Esophagus (tissue), 2 donors: ENCODE results near the gene PITX1. TPM values are rescaled to one million over a fixed set of nuclear protein-coding genes. Genes with fewer than 3 reads are reported as not detected.

Experiments used
- H3K27ac ChIP-seq, 2 donors: one replicate each; pipeline ENCODE4 v1.5.1; 2013; ENCODE audit warnings: low read depth in 2 of 2, mild to moderate bottlenecking in 2 of 2, inconsistent platforms in 1 of 2, low read length in 1 of 2, moderate library complexity in 1 of 2
- H3K27me3 ChIP-seq, 2 donors: one replicate each; pipeline ENCODE4 v1.6.1; 2013; ENCODE audit warnings: low read length in 2 of 2, control low read depth in 1 of 2, mild to moderate bottlenecking in 1 of 2; ENCODE audit not compliant: insufficient read depth in 2 of 2, control insufficient read depth in 1 of 2
- H3K36me3 ChIP-seq, 2 donors: one replicate each; pipeline ENCODE4 v1.6.1; 2013; ENCODE audit warnings: low read length in 1 of 2; ENCODE audit not compliant: control insufficient read depth in 2 of 2, insufficient read depth in 2 of 2
- H3K4me1 ChIP-seq, 2 donors: one replicate each; pipeline ENCODE4 v1.6.1; 2013; ENCODE audit warnings: low read length in 1 of 2; ENCODE audit not compliant: control insufficient read depth in 2 of 2, insufficient read depth in 2 of 2
- H3K4me3 ChIP-seq, 2 donors: one replicate each; pipeline ENCODE4 v1.5.1; 2013; ENCODE audit warnings: low read length in 2 of 2, mild to moderate bottlenecking in 2 of 2, low read depth in 1 of 2, moderate library complexity in 1 of 2
- H3K9me3 ChIP-seq, 2 donors: one replicate each; pipeline ENCODE4 v1.6.1; 2013; ENCODE audit warnings: mild to moderate bottlenecking in 2 of 2, low read depth in 1 of 2, low read length in 1 of 2, moderate library complexity in 1 of 2; ENCODE audit not compliant: control insufficient read depth in 2 of 2, insufficient read depth in 1 of 2
- WGBS, 2 donors: extraction: QIAGEN DNeasy Blood & Tissue Kit; methylation state at CpG; one replicate each; pipeline ENCODE4 v1.1.7; 2013; 5-methylcytosine and 5-hydroxymethylcytosine counted together
- polyA plus RNA-seq, 2 donors: library from polyadenylated mRNA; stranded (reverse); fragments of 200-250 nt; gene quantifications; one replicate each; pipeline ENCODE4 v1.2.3, GENCODE V29; 2013
- donor health status: healthy with polysubstance abuse.
- donor health status: Bipolar disorder and iron deficiency.

Gene PITX1
- polyA plus RNA-seq, 2 donors, result 485 to 519 TPM

GRCh38 chr5:135072387-135073281 is 38.6 kb upstream of the PITX1 start:
- H3K27ac ChIP-seq, result peak overlapping the region; percentile 91 to 95
- H3K4me1 ChIP-seq, result peaks cover 8 to 23% of the 10 kb centered on the region in 2 donors
- H3K27me3 ChIP-seq, result no peaks in the 10 kb centered on the region
- WGBS, 2 donors, result 34 to 54% methylated on average over 13 of the region's 13 CpGs
- H3K4me3 ChIP-seq, result no peak overlapping the region
- H3K9me3 ChIP-seq, result no peaks in the 10 kb centered on the region
- H3K36me3 ChIP-seq, result no peaks in the 10 kb centered on the region

GRCh38 chr5:135071311-135071710 is 37.3 kb upstream of the PITX1 start:
- H3K4me3 ChIP-seq, result no peak overlapping the region
- H3K9me3 ChIP-seq, result no peaks in the 10 kb centered on the region
- no peak overlapping the region for H3K27ac ChIP-seq
- H3K36me3 ChIP-seq, result no peaks in the 10 kb centered on the region
- no peaks in the 10 kb centered on the region for H3K27me3 ChIP-seq
- whole genome bisulfite sequencing, 2 donors, result 84 to 86% methylated on average over 6 of the region's 6 CpGs
- H3K4me1 ChIP-seq, result peaks cover 6 to 17% of the 10 kb centered on the region in 2 donors

- Histone ChIP-seq H3K4me3 (no peak overlapping the region), H3K27me3 (no peaks in the 10 kb centered on the region), H3K36me3 (no peaks in the 10 kb centered on the region), H3K27ac (no peak overlapping the region), H3K9me3 (no peaks in the 10 kb centered on the region), H3K4me1 (peaks cover 3 to 17% of the 10 kb centered on the region in 2 donors)
- WGBS, 2 donors, result 76 to 84% methylated on average over 19 of the region's 19 CpGs
Measured at GRCh38 chr5:135069895-135070657, 36.0 kb upstream of the PITX1 start.

GRCh38 chr5:135069016-135069770 is 35.2 kb upstream of the PITX1 start:
- Histone ChIP-seq H3K27me3 (no peaks in the 10 kb centered on the region), H3K27ac (no peak overlapping the region), H3K4me3 (no peak overlapping the region), H3K4me1 (peaks cover 3 to 17% of the 10 kb centered on the region in 2 donors), H3K36me3 (no peaks in the 10 kb centered on the region), H3K9me3 (no peaks in the 10 kb centered on the region)
- 84 to 87% methylated on average over 15 of the region's 15 CpGs for WGBS, 2 donors

GRCh38 chr5:135067587-135067986 is 33.6 kb upstream of the PITX1 start:
- Histone ChIP-seq H3K27ac (no peak overlapping the region), H3K36me3 (no peaks in the 10 kb centered on the region), H3K9me3 (no peaks in the 10 kb centered on the region), H3K27me3 (no peaks in the 10 kb centered on the region), H3K4me1 (peaks cover 0 to 14% of the 10 kb centered on the region in 2 donors), H3K4me3 (no peak overlapping the region)
- WGBS, 2 donors, result 68 to 76% methylated on average over 9 of the region's 9 CpGs

GRCh38 chr5:135066781-135067180 is 32.8 kb upstream of the PITX1 start:
- WGBS, 2 donors, result 75 to 89% methylated on average over 5 of the region's 5 CpGs
- H3K9me3 ChIP-seq, result no peaks in the 10 kb centered on the region
- H3K36me3 ChIP-seq, result no peaks in the 10 kb centered on the region
- H3K4me1 ChIP-seq, result peaks cover 0 to 6% of the 10 kb centered on the region in 2 donors
- H3K4me3 ChIP-seq, result no peak overlapping the region
- H3K27me3 ChIP-seq, result no peaks in the 10 kb centered on the region
- H3K27ac ChIP-seq, result no peak overlapping the region

GRCh38 chr5:135065306-135066265 is 31.6 kb upstream of the PITX1 start:
- H3K27me3 ChIP-seq, result no peaks in the 10 kb centered on the region

GRCh38 chr5:135064235-135064570 is 30.2 kb upstream of the PITX1 start:
- Histone ChIP-seq H3K9me3 (no peaks in the 10 kb centered on the region), H3K27me3 (no peaks in the 10 kb centered on the region), H3K36me3 (no peaks in the 10 kb centered on the region), H3K4me1 (no peaks in the 10 kb centered on the region), H3K4me3 (no peak overlapping the region), H3K27ac (no peak overlapping the region)
- 65 to 73% methylated on average over 4 of the region's 4 CpGs for WGBS, 2 donors

More at GRCh38 chr5:135065306-135066265, 31.6 kb upstream of the PITX1 start:
- Histone ChIP-seq H3K4me3 (no peak overlapping the region), H3K36me3 (no peaks in the 10 kb centered on the region), H3K4me1 (no peaks in the 10 kb centered on the region), H3K9me3 (no peaks in the 10 kb centered on the region), H3K27ac (no peak overlapping the region)
- WGBS, 2 donors, result 77 to 80% methylated on average over 16 of the region's 16 CpGs
